Nephron progenitor cell (in vitro differentiated cells): ENCODE measurements around the gene TRIM26.
"Not testable (repeated sequence)": the region's sequence is repeated elsewhere in the genome, so short reads cannot be mapped to it uniquely, and the experiment has no call there.

Experiments
- DNase-seq: peaks from one replicate; pipeline ENCODE4 v3.0.0; 2021
- H3K27ac Mint-ChIP-seq: 2 replicates; pipeline ENCODE4 v1.8.0; 2021; ENCODE audit warnings: mild to moderate bottlenecking, moderate library complexity, mixed read lengths
- H3K27me3 Mint-ChIP-seq: 2 replicates; pipeline ENCODE4 v1.8.0; 2021; ENCODE audit warnings: mild to moderate bottlenecking, low read depth, mixed read lengths; ENCODE audit not compliant: poor library complexity
- H3K36me3 Mint-ChIP-seq: 2 replicates; pipeline ENCODE4 v1.8.0; 2021; ENCODE audit warnings: low read depth, mixed read lengths
- H3K4me1 Mint-ChIP-seq: 2 replicates; pipeline ENCODE4 v1.8.0; 2021; ENCODE audit warnings: mixed read lengths
- H3K4me3 Mint-ChIP-seq: 2 replicates; pipeline ENCODE4 v1.8.0; 2021; ENCODE audit warnings: mild to moderate bottlenecking, moderate library complexity, mixed read lengths
- H3K9me3 Mint-ChIP-seq: 2 replicates; pipeline ENCODE4 v1.8.0; 2021; ENCODE audit warnings: mild to moderate bottlenecking, moderate library complexity, mixed read lengths
- TF ChIP-seq, protein P1 (sequence below): fragments of 200-600 bp; sonication (generic); IDR thresholded peaks from 2 replicates; pipeline ENCODE4 v1.5.0; 2021; ENCODE audit warnings: antibody characterized with exemption

Gene TRIM26

DNA sequence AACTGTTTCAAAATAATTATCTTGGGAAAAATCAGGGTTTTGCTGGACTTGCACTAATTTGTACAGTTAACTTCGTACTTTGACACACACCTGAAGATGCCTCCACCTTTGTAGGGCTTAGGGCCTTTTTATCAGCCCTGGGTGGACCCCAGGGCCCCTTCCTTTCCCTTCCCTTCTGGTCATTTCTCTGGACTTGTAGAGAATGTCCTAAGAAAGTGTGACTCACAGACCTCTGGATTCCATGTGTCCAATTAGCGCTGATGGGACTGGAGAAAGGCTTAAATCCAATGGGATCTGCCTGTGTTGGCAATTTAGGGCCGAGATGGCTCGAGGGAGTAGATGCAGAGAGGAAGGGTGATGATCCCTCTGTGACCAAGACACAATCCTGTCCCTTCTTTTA is 40.5 kb downstream of the TRIM26 start:
- H3K27me3 Mint-ChIP-seq = peaks cover 94% of the 10 kb centered on the region

DNA sequence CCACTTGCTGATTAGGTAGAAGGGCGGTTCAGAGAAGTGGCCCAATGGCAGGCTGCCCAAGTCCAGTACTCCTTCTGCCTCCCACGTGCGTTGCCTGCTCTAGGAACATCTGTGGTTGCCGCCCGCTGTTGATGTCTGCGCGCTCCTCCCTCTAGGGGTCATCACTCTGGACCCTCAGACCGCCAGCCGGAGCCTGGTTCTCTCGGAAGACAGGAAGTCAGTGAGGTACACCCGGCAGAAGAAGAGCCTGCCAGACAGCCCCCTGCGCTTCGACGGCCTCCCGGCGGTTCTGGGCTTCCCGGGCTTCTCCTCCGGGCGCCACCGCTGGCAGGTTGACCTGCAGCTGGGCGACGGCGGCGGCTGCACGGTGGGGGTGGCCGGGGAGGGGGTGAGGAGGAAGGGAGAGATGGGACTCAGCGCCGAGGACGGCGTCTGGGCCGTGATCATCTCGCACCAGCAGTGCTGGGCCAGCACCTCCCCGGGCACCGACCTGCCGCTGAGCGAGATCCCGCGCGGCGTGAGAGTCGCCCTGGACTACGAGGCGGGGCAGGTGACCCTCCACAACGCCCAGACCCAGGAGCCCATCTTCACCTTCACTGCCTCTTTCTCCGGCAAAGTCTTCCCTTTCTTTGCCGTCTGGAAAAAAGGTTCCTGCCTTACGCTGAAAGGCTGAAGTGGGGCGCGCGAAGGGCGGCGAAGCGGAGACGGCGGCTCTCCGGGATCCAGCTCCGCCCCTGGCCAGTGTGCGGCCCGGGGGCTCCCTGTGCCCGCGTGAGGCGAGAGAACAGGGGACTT is 41.3 kb downstream of the TRIM26 start:
- Mint-ChIP-seq H3K4me3 (peak overlapping the region; percentile 73), H3K9me3 (no peaks in the 10 kb centered on the region), H3K4me1 (no peaks in the 10 kb centered on the region), H3K27ac (no peak overlapping the region), H3K27me3 (peaks cover 89% of the 10 kb centered on the region), H3K36me3 (no peaks in the 10 kb centered on the region)
- TF ChIP-seq, protein P1, sequence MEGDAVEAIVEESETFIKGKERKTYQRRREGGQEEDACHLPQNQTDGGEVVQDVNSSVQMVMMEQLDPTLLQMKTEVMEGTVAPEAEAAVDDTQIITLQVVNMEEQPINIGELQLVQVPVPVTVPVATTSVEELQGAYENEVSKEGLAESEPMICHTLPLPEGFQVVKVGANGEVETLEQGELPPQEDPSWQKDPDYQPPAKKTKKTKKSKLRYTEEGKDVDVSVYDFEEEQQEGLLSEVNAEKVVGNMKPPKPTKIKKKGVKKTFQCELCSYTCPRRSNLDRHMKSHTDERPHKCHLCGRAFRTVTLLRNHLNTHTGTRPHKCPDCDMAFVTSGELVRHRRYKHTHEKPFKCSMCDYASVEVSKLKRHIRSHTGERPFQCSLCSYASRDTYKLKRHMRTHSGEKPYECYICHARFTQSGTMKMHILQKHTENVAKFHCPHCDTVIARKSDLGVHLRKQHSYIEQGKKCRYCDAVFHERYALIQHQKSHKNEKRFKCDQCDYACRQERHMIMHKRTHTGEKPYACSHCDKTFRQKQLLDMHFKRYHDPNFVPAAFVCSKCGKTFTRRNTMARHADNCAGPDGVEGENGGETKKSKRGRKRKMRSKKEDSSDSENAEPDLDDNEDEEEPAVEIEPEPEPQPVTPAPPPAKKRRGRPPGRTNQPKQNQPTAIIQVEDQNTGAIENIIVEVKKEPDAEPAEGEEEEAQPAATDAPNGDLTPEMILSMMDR = no peak
- DNase-seq = peak; percentile 71

More for the DNA sequence above, 40.5 kb downstream of the TRIM26 start:
- Mint-ChIP-seq H3K9me3 (no peaks in the 10 kb centered on the region), H3K27ac (no peak overlapping the region), H3K4me3 (peak overlapping the region; percentile 35), H3K36me3 (no peaks in the 10 kb centered on the region), H3K4me1 (no peaks in the 10 kb centered on the region)
- no peak for DNase-seq
- TF ChIP-seq, protein P1 = no peak

DNA sequence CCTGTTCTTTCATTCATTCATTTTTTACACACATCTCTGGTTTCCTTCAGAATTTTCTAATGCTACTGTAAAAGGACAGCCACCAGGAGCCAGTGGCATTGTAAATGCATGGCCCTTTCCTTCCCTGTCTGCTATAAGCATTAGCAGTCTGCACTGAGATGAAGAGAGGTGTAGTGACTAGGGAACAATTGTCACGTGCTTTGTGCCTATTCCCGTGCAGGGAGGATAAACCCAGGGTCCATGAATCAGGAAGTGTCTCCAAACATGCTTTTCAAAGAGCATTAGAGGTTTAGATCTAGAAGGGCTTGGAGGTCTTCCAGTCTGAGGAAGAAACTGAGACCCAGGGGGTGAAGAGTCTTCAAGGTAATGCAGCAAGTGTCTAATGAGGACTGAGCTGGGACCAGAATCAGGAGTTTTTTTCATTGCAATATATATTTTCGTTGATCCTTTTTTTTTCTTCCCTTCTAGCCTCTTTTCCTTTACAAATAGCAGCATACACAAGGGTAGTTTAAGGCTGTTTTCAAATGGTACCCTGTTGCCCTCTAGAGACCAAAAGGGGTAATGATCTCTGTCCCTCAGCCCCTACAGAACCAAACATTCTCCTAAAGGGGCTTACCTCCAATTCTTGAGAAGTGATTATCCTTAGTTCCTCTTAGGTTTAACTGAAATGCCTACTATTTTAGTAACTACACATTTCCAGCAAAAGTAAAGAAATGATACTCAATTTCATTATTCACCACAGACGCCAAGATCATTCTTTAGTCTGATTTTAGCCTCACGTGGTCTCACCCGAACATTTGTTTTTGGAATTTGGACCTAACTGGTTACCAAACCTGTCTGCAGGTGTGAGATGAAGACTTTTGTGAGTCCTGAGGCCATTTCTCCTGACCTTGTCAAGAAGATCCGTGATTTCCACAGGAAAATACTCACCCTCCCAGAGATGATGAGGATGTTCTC is 43.3 kb downstream of the TRIM26 start:
- H3K27me3 Mint-ChIP-seq = peaks cover 75% of the 10 kb centered on the region
- TF ChIP-seq, protein P1 = peak; percentile 71

DNA sequence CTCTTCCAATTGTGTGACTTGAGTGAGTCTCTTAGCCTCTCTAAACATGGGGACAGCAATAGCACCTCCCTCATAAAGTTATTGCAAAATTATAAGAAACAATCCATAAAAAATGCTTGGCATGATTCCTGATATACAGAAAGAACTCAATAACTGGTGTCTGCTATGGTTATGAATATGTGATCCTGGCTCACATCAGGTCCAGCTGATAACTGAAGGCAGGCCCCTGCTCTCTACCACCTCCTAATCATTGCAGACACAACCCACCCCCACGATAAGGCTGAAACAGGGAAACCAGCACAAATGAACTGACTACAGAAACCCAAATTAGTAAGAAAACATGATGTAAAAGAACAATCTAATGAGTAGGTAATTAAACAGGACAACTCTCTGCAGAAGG is 44.5 kb downstream of the TRIM26 start:
- H3K4me3 Mint-ChIP-seq = no peak overlapping the region
- H3K36me3 Mint-ChIP-seq = no peaks in the 10 kb centered on the region
- TF ChIP-seq, protein P1 = no peak
- H3K27me3 Mint-ChIP-seq = peaks cover 66% of the 10 kb centered on the region
- H3K4me1 Mint-ChIP-seq = no peaks in the 10 kb centered on the region
- no peaks in the 10 kb centered on the region for H3K9me3 Mint-ChIP-seq
- no peak for DNase-seq
- no peak overlapping the region for H3K27ac Mint-ChIP-seq

More for the DNA sequence above, 43.3 kb downstream of the TRIM26 start:
- Mint-ChIP-seq H3K9me3 (no peaks in the 10 kb centered on the region), H3K4me1 (no peaks in the 10 kb centered on the region), H3K36me3 (no peaks in the 10 kb centered on the region), H3K4me3 (no peak overlapping the region), H3K27ac (no peak overlapping the region)
- no peak for DNase-seq

DNA sequence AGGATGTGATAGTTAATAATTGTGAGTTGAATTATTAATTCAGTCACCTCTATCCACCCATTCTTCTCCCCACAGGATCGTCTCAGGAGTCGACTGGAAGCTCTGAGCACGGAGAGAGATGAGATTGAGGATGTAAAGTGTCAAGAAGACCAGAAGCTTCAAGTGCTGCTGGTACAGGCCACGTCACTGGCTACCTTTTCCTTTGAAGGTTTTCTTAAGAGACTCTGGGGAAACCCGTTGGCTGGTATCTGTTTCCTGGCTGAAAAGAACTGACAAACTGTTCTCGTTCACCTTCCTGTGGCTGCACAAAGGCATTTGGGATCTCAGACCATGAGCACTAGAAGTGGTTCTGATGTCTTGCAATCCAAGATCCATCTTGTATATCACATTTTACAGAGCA is 46.1 kb downstream of the TRIM26 start:
- Mint-ChIP-seq H3K4me3 (no peak overlapping the region), H3K27ac (no peak overlapping the region), H3K36me3 (no peaks in the 10 kb centered on the region), H3K9me3 (no peaks in the 10 kb centered on the region), H3K27me3 (peaks cover 49% of the 10 kb centered on the region), H3K4me1 (no peaks in the 10 kb centered on the region)
- DNase-seq = no peak
- TF ChIP-seq, protein P1 = no peak

DNA sequence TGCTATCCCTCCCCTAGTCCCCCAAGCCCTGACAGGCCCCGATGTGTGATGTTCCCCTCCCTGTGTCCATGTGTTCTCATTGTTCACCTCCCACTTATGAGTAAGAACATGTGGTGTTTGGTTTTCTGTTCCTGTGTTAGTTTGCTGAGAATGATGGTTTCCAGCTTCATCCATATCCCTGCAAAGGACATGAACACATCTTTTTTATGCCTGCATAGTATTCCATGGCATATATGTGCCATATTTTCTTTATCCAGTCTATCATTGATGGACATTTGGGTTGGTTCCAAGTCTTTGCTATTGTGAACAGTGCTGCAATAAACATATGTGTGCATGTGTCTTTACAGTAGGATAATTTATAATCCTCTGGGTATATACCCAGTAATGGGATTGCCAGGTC is 48.0 kb downstream of the TRIM26 start:
- not testable (repeated sequence) for H3K4me1 Mint-ChIP-seq, H3K4me3 Mint-ChIP-seq, H3K36me3 Mint-ChIP-seq, H3K9me3 Mint-ChIP-seq, DNase-seq, H3K27ac Mint-ChIP-seq
- H3K27me3 Mint-ChIP-seq = peaks cover 31% of the 10 kb centered on the region
